K562 (cell line): ENCODE results near the gene MYL5.

Source experiments
- RCOR1 ChIP-seq, 2 experiments: IDR thresholded peaks; 2 replicates each; pipeline ENCODE4 v1.6.1; 2012; ENCODE audit warnings: low read depth in 2 of 2, low read length in 2 of 2, borderline replicate concordance in 1 of 2, improper control_type of control experiment in 1 of 2
- TF ChIP-seq, protein P1 (sequence below): sonication (generic); formaldehyde crosslinking; IDR thresholded peaks from 2 replicates; pipeline ENCODE4 v1.8.1; 2022; ENCODE audit warnings: missing genetic modification reagents

DNA sequence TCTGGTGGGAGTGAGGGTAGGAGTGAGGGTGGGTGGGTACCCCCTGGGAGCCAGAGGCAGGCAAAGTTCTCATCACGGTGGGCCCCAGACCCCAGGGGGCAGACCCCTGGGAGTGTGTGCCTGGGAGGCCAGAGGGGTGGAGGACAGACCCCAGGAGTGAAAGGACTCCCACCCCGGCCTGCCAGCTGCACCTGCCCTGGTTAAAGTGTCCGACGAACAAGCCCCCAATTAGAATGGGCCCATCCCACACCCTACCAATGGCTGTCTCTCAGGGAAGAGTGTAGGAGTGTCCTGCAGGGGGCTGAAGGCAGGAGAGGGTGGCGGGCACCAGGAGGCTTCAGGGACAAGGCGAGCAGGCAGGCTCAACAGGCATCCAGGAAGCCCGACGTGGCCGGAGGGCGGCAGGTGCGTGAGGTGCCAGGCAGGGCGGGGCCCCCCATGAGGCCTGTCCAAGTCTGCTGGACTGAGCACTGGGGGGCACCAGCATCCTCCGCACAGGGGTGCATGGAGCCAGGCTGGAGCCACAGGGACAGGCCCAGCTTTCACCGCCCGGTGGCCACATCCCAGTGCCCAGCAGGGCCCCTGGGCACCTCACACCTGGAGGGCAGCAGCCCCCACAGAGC is 40.3 kb upstream of the MYL5 start:
- TF ChIP-seq RCOR1 (IDR thresholded peaks at IDR 0.05; ENCODE audit: borderline replicate concordance in 1 of 2, low read depth in 2 of 2, low read length in 2 of 2) = no peak
- TF ChIP-seq, protein P1, sequence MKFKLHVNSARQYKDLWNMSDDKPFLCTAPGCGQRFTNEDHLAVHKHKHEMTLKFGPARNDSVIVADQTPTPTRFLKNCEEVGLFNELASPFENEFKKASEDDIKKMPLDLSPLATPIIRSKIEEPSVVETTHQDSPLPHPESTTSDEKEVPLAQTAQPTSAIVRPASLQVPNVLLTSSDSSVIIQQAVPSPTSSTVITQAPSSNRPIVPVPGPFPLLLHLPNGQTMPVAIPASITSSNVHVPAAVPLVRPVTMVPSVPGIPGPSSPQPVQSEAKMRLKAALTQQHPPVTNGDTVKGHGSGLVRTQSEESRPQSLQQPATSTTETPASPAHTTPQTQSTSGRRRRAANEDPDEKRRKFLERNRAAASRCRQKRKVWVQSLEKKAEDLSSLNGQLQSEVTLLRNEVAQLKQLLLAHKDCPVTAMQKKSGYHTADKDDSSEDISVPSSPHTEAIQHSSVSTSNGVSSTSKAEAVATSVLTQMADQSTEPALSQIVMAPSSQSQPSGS (CRISPR knock-in tag) = no peak
